ENCODE measurements around the gene RARA. TPM values are rescaled to one million over a fixed set of nuclear protein-coding genes. Genes with fewer than 3 reads are reported as not detected.
A peak's percentile ranks its signal among the peaks of the same experiment; 100 is the strongest.

RARA gene
- total RNA-seq, 1 experiment from 2014 or later = 35.1 TPM

DNA sequence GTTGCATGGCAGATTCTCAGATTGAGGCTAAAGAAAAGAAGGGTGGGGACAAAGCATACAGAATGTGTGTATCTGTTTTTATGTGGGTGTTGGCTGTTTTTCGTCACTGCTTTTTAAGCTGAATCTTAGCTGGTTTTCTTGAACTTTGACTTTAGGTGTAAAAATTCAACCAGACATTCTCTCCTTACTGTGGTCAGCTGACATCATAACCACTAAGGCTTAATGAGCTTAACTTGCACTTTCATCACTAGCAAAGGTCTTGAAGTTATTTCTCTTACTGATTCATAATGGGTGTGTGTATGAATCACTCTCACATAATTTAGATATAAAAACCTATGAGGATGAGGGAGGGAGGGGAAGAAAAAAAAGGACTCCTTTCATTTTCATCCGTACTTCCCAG lies 25.3 kb upstream of the RARA start:
- H4K20me1 ChIP-seq (ENCODE audit: insufficient read depth) = no peaks in the 10 kb centered on the region
- H3K9ac ChIP-seq (ENCODE audit: low read length) = peak overlapping the region; percentile 53
- no peaks in the 10 kb centered on the region for H3K9me2 ChIP-seq (ENCODE audit: insufficient read depth)
- peaks cover 37 to 47% of the 10 kb centered on the region in 2 experiments for H3K4me1 ChIP-seq (ENCODE audit: control insufficient read depth in 1 of 2, insufficient read depth in 2 of 2, low read length in 2 of 2)
- DNase-seq (ENCODE audit: low read depth, low spot score) = peak; percentile 87
- H3K27ac ChIP-seq (ENCODE audit: low read depth, low read length) = peak overlapping the region; percentile 58
- CTCF ChIA-PET = interaction anchor here (0.6 to 1.9 kb wide), 4 partner anchors 33 to 171 kb away, joined by 3 to 9 read pairs (median 4); no protein-coding TSS in a partner anchor
- intact Hi-C loops (cut with micrococcal nuclease) = no loop called here
- H2AFZ ChIP-seq (ENCODE audit: low read depth, low read length, poor library complexity, severe bottlenecking) = no peak overlapping the region
- no TSS peak for BruUV-seq (replicated peaks)
- H3K9me3 ChIP-seq (ENCODE audit: control insufficient read depth in 1 of 2, insufficient read depth in 1 of 2, low read depth in 1 of 2, low read length in 2 of 2) = no peaks in the 10 kb centered on the region
- peak overlapping the region in 1 of 2 experiments; percentile 47; a peak in 2 of 4 replicates for H3K4me3 ChIP-seq (replicated peaks in 1 of 2; ENCODE audit: low read depth in 1 of 2, low read length in 2 of 2)
- ATAC-seq = peak; percentile 43
- RAD21 ChIA-PET (ENCODE audit: low non-redundant PET in 1 of 2, low total read pairs in 2 of 2, uncharacterized antibody in 2 of 2, unreplicated experiment in 2 of 2) = no interaction called here
- peak overlapping the region; percentile 78 for H3K4me2 ChIP-seq (ENCODE audit: low read length)
- H3K27me3 ChIP-seq (ENCODE audit: insufficient read depth, low read length) = no peaks in the 10 kb centered on the region
- H3K36me3 ChIP-seq (ENCODE audit: control insufficient read depth in 1 of 2, insufficient read depth in 2 of 2, low read length in 2 of 2) = peaks cover 16 to 17% of the 10 kb centered on the region in 2 experiments; a peak in 3 of 4 replicates
- H3K79me2 ChIP-seq (ENCODE audit: insufficient read depth, low read length) = peaks cover 10% of the 10 kb centered on the region
- POLR2A ChIA-PET = interaction anchor here (0.5 to 1.9 kb wide), 5 partner anchors 44 to 183 kb away, joined by 3 to 6 read pairs (median 3); partner anchors contain the start of gene NR1D1
- TF ChIP-seq, protein P1, sequence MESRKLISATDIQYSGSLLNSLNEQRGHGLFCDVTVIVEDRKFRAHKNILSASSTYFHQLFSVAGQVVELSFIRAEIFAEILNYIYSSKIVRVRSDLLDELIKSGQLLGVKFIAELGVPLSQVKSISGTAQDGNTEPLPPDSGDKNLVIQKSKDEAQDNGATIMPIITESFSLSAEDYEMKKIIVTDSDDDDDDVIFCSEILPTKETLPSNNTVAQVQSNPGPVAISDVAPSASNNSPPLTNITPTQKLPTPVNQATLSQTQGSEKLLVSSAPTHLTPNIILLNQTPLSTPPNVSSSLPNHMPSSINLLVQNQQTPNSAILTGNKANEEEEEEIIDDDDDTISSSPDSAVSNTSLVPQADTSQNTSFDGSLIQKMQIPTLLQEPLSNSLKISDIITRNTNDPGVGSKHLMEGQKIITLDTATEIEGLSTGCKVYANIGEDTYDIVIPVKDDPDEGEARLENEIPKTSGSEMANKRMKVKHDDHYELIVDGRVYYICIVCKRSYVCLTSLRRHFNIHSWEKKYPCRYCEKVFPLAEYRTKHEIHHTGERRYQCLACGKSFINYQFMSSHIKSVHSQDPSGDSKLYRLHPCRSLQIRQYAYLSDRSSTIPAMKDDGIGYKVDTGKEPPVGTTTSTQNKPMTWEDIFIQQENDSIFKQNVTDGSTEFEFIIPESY (IDR thresholded peaks at IDR 0.05; ENCODE audit: extremely low read depth, insufficient replicate concordance, low read length) = no peak
- no peak for TF ChIP-seq YY1 (IDR thresholded peaks at IDR 0.05; ENCODE audit: extremely low read depth, insufficient replicate concordance, low read depth, low read length)
- peak; percentile 35 for TF ChIP-seq RAD21 (IDR thresholded peaks at IDR 0.05; ENCODE audit: low read depth)
- TF ChIP-seq, protein P2, sequence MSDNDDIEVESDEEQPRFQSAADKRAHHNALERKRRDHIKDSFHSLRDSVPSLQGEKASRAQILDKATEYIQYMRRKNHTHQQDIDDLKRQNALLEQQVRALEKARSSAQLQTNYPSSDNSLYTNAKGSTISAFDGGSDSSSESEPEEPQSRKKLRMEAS (IDR thresholded peaks at IDR 0.05) = no peak; the same call in none of the 2 replicates
- no peak for TF ChIP-seq TCF7L2 (IDR thresholded peaks at IDR 0.05; ENCODE audit: borderline replicate concordance, extremely low read depth, insufficient read depth, insufficient read length)
- TF ChIP-seq POLR2AphosphoS5 (IDR thresholded peaks at IDR 0.05; ENCODE audit: low read depth, low read length) = no peak
- peak; percentile 66; the same call in 1 of the 2 replicates for TF ChIP-seq SRF (IDR thresholded peaks at IDR 0.05; ENCODE audit: low read depth)
- TF ChIP-seq SIN3A (IDR thresholded peaks at IDR 0.05; ENCODE audit: low read depth) = peak; percentile 89
- peak; percentile 70; the same call in 1 of the 2 replicates for TF ChIP-seq CBX3 (IDR thresholded peaks at IDR 0.05; ENCODE audit: low read depth)
- TF ChIP-seq ZFX (IDR thresholded peaks at IDR 0.05) = no peak
- no peak for TF ChIP-seq EZH2phosphoT487 (IDR thresholded peaks at IDR 0.05; ENCODE audit: borderline replicate concordance)
- no peak for TF ChIP-seq POLR2A (IDR thresholded peaks at IDR 0.05; ENCODE audit: borderline replicate concordance, extremely low read depth, insufficient read depth, insufficient read length)
- peak; percentile 89 for TF ChIP-seq JUND (IDR thresholded peaks at IDR 0.05)
- TF ChIP-seq, protein P3, sequence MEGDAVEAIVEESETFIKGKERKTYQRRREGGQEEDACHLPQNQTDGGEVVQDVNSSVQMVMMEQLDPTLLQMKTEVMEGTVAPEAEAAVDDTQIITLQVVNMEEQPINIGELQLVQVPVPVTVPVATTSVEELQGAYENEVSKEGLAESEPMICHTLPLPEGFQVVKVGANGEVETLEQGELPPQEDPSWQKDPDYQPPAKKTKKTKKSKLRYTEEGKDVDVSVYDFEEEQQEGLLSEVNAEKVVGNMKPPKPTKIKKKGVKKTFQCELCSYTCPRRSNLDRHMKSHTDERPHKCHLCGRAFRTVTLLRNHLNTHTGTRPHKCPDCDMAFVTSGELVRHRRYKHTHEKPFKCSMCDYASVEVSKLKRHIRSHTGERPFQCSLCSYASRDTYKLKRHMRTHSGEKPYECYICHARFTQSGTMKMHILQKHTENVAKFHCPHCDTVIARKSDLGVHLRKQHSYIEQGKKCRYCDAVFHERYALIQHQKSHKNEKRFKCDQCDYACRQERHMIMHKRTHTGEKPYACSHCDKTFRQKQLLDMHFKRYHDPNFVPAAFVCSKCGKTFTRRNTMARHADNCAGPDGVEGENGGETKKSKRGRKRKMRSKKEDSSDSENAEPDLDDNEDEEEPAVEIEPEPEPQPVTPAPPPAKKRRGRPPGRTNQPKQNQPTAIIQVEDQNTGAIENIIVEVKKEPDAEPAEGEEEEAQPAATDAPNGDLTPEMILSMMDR (IDR thresholded peaks at IDR 0.05 in 2 of 3, conservative IDR thresholded peaks at IDR 0.05 in 1 of 3; ENCODE audit: borderline replicate concordance in 1 of 3, insufficient read depth in 1 of 3, low read depth in 2 of 3, low read length in 2 of 3) = no peak
- TF ChIP-seq FOSL1 (IDR thresholded peaks at IDR 0.05; ENCODE audit: low read depth) = peak; percentile 91
- TF ChIP-seq ELF1 (IDR thresholded peaks at IDR 0.05; ENCODE audit: borderline replicate concordance, low read depth) = no peak; the same call in 1 of the 2 replicates
- TF ChIP-seq, protein P4, sequence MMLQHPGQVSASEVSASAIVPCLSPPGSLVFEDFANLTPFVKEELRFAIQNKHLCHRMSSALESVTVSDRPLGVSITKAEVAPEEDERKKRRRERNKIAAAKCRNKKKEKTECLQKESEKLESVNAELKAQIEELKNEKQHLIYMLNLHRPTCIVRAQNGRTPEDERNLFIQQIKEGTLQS (IDR thresholded peaks at IDR 0.05) = peak; percentile 84; the same call in 1 of the 2 replicates
- peak; percentile 54 for TF ChIP-seq EGR1 (IDR thresholded peaks at IDR 0.05; ENCODE audit: low read depth)
- TF ChIP-seq EZH2 (IDR thresholded peaks at IDR 0.05) = no peak
- peak; percentile 83 for TF ChIP-seq SP1 (IDR thresholded peaks at IDR 0.05; ENCODE audit: low read depth)
- TF ChIP-seq ZNF274 (IDR thresholded peaks at IDR 0.05; ENCODE audit: low read depth, low read length) = no peak
- TF ChIP-seq CEBPB (IDR thresholded peaks at IDR 0.05; ENCODE audit: low read depth) = peak; percentile 83

Measured in HCT116 (cell line).